AML-193 (cell line): ENCODE results near the gene KRTAP10-4.
"Not testable (repeated sequence)": the region's sequence is repeated elsewhere in the genome, so short reads cannot be mapped to it uniquely, and the experiment has no call there.

Source experiments
- DNase-seq, 2 experiments: peaks; one replicate each; lab custom pipeline; 2025; lab: John Stamatoyannopoulos, UW

Gene KRTAP10-4

GRCh38 chr21:44599264-44600029, 25.9 kb downstream of the KRTAP10-4 start:
- no peak for DNase-seq

GRCh38 chr21:44600118-44600978, 26.8 kb downstream of the KRTAP10-4 start, which contains the start of gene KRTAP10-7:
Gene KRTAP10-7 (plus strand): TSS chr21:44600597. CDS start chr21:44600622, 25 bp downstream.
- not testable (repeated sequence) for DNase-seq

GRCh38 chr21:44601091-44601490, 27.6 kb downstream of the KRTAP10-4 start:
- DNase-seq, result not testable (repeated sequence)

- DNase-seq, result no peak
Observed at GRCh38 chr21:44601596-44602462, 28.3 kb downstream of the KRTAP10-4 start.

GRCh38 chr21:44602463-44602850, 28.9 kb downstream of the KRTAP10-4 start:
- DNase-seq, result no peak

GRCh38 chr21:44603109-44603875, 29.8 kb downstream of the KRTAP10-4 start:
- DNase-seq, result no peak

- DNase-seq, result no peak
Observed at GRCh38 chr21:44603911-44604310, 30.4 kb downstream of the KRTAP10-4 start.

GRCh38 chr21:44606495-44606894, 33.0 kb downstream of the KRTAP10-4 start:
- DNase-seq, result no peak

- no peak for DNase-seq
Observed at GRCh38 chr21:44609193-44609592, 35.7 kb downstream of the KRTAP10-4 start.

GRCh38 chr21:44610157-44610843, 36.8 kb downstream of the KRTAP10-4 start:
- DNase-seq, result not testable (repeated sequence)

GRCh38 chr21:44611551-44611950, 38.0 kb downstream of the KRTAP10-4 start:
- no peak for DNase-seq

GRCh38 chr21:44612029-44612486, 38.5 kb downstream of the KRTAP10-4 start, which contains the start of gene KRTAP10-8:
Gene KRTAP10-8 (plus strand): TSS chr21:44612079. CDS start chr21:44612101, 22 bp downstream.
- no peak for DNase-seq

- no peak for DNase-seq
Observed at GRCh38 chr21:44612669-44613229, 39.2 kb downstream of the KRTAP10-4 start.

GRCh38 chr21:44613386-44614155, 40.0 kb downstream of the KRTAP10-4 start:
- DNase-seq, result no peak

GRCh38 chr21:44614161-44614631, 40.7 kb downstream of the KRTAP10-4 start:
- DNase-seq, result no peak

- no peak for DNase-seq
Observed at GRCh38 chr21:44614961-44615391, 41.4 kb downstream of the KRTAP10-4 start.

GRCh38 chr21:44615466-44615865, 41.9 kb downstream of the KRTAP10-4 start:
- no peak for DNase-seq

- no peak for DNase-seq
Observed at GRCh38 chr21:44615911-44616590, 42.5 kb downstream of the KRTAP10-4 start.

- DNase-seq, result no peak
Observed at GRCh38 chr21:44616591-44616926, 43.0 kb downstream of the KRTAP10-4 start.
